HG02763 (cell line): Measurements from ENCODE around the gene XRCC3.

ENCODE experiments used
- ATAC-seq: cut with Tn5 transposase; IDR thresholded peaks from one replicate; pipeline ENCODE4 v1.9.1; 2021; ENCODE audit warnings: mild to moderate bottlenecking, moderate library complexity; ENCODE audit not compliant: unreplicated experiment

Gene XRCC3

DNA sequence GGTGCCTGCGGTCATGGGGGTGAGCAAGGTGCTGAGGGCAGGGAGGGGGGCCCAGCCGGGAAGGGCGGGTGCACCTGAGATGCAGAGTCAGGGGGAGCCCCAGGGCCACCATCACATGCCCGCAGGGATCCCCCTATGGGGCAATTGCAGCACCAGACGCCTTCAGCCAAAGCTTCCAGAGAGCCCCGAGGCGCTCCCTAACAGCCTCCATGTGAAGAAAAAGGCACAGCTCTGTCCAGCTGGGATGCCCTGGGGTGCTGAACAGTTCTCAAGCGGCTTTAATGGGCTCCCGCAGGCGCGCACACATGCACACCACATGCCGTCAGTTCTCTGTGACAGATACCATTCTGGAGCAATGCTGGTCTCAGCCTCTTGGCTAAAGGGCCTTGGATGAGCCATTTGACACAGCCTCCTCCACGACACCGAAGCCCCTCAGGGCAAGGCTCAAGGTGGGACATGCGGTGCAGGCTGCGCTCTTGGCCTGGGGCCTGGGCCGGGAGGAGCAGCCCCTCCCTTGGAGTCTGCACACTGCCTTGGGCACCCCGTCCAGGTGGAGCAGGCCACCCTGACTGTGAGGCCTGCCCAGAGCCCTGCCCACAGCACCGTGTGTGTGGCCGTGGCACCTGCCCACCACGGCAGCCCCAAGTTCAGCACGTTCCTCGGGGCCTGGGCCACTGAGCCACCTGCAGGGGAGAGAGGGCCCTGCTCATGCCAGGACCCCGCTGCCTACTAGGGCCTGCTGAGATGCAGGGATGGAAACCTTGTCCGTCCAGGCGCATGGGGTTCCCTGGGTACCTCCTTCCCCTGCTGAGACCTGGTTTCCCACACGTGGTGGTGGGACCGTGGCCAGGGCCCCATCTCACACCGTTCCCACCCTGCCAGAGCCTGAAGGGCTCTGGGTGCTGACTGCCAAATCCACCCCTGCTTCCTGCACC is 7.7 kb downstream of the XRCC3 start:
- no peak for ATAC-seq

DNA sequence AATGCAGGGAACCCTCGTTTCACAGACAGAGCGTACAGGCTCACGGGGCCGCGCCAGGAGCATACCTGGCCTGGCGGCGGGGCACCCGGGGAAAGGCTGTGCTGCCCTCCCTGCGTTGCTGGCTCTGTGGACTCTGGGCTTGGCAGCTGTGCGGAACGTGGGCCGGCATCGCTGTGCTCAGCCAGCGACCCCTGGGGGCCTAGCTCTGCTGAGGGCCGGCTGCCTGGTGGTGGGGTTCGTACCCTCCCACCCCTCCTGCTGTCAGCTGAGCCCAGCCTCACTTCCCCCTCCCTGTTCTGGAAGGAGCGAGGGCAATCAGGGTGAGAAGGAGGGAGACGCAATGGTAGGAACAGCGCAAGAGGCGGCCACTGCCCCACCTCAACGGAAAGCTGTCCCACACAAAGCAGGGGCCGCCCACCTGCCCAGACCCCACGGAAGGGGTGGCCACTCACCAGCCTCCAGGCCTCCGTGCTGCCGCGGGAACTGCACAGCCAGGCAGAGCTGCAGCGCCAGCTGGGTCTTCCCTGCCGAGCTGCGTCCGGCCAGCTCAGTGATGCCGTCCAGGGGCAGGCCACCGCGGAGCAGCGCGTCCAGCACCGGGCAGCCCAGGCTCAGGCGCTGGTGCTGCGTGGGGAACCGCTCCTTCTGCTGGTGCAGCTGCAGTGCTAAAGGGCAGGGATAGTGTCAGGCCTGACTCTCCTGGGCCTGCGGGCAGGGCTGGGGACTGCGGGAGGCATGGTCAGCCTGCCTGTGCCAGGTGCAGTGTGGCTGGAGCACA is 8.5 kb downstream of the XRCC3 start:
- no peak for ATAC-seq

DNA sequence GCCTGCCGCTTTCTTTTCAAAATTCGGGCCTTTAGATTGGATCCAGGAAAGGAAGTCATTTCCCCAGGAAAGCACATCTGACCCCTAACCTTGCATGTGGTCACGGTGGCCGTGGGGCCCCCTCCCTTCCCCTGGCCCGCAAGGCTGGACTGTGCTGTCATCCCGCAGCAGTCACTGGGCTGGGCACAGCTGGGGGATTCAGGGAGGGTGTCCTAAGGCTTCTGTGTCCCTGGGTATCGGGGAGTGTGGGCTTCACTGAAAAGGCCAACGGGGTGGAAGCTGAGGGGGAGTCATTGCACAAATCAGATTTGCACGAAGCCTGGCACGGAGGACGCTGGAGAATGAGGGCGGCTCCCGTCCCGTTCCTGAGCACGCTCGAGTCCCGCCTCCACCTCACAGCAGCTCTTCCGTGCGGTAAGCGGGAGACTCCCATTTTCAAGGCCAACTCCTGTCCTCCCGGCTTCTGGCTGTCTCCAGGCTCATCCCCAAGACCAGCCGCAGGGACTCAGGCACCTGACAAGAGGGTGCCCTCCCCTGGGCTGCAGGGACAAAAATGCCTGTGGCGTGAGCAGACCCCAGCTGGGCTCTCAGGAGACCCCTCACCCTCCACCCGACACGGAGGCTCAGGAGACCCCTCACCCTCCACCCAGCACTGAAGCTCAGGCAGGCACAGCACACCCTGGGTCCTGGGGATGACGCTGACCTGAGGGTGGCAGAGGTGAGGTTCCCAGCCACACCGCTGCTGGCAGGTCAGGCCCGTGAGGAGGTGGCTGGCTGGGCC is 9.6 kb downstream of the XRCC3 start:
- ATAC-seq, result no peak

DNA sequence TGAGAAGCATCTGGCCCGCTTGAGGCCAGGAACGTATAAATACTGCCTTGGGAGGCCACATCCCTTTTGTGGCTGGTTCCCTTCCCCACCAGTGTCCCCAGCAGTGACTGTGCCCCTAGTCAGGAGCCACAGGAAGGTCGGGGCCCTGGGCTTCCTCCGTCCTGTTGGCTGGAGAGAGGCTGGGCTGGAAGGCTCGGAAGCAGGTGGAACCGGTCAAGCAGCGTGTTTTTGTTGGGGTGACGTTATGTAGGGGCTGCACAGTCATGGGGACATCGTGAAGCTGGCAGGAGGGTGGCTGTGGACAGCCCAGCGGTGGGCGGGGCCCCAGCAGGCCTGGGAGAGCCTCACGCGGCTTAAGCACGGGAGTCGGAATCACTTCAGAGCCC is 10.1 kb downstream of the XRCC3 start:
- ATAC-seq, result no peak

DNA sequence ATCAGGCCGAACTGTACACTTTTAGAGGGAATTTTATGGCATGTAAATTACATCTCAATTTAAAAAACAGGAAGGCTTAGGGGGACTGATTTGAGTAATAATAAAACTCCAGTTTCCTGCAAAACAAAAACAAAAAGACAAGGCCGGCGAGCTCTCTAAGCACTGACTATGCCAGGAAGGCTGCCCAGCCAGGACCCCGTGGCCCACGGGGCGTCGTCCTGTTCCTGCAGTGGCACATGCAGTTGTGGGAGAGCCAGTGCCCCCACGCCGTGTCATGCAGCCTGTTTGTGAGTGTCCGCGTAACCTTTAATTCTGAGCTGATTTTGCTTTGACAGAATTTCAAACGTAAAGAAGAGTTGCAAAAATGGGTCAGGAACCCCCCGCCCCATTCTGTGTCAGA is 10.5 kb downstream of the XRCC3 start:
- no peak for ATAC-seq

DNA sequence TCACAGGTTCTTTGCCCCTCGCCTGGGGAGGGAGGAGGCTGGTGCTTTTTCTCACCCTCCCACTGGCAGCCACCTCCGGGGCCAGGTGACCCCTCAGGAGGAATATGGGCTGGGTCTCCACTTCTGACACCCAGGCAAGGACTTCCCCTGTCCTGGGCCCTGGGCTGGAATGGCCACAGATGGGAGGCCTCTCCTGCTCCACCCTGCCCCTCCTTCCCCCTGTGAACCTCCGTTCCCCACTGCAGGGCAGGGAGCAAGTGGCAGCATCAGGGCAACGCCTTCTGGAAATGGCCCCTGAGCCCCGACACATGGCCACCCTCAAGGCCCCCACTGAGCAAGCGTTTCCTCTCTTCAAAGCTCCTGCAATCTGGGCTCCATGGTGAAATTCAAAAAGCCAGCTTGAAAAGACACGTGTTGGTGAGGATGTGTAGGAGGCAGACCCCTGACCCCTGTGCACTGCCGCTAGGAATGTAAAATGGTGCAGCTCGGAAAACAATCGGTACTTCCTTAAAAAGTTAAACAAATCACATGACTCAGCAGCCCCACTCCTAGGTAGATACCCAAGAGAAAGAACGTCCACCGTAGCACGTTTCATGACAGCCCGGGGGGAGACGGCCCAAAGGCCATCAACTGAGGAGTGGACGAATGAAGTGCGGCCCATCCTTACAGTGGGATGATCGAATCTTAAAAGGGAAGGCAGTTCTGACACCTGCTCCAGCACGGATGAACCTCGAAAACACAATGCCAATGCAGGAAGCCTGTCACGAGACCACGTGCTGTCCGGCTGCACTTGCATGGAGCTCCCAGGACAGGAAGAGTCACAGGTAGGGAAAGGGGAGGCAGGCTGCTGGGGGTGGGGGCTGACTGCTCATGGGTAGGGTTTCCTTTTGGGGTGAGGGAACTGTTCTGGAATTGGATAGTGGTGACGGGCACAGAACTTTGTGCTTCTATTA is 11.5 kb downstream of the XRCC3 start:
- no peak for ATAC-seq

DNA sequence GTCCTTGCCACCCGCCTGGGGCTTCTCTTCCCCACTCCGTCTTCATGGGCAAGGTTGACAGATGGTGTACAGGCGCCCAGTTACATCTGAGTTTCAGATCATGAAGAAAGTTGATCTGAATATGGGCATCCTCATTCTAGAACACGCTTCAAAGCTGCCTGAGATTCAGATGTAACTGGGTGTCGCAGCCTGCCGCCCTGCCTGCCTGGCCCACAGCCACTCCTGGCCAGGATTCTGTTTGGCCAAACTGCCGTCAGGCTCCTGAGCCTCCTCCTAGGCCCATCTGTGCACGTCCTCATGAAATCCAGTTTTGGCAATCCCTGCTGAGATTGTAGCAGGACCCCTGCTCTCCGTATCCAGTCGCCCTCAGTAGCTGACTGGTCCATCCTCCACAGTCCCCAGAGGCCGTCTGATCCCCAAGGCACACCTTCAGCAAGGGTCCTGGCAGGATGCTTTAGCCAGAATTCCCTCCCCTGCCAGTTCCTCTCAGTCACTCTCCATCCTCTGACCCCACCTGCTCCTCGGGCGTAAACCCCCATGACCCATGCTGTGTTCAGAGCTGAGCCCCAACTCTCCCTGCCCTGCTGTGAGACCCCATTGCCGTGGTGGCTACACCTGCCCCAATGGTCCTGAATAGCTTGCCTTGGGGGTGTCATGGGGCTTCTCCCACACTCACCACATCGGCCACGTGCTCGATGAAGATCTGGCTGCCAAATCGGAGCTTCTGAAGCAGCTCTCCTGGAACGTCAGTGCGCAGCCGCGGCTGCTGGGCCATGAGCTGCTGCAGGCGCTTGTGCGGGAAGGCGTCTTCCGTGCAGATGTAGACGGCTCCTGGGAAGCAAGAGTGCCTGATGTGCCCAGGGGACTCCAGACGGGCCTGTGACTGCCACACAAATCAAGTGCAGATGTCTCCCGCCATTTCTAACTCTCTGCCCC is 12.5 kb downstream of the XRCC3 start:
- ATAC-seq, result no peak

DNA sequence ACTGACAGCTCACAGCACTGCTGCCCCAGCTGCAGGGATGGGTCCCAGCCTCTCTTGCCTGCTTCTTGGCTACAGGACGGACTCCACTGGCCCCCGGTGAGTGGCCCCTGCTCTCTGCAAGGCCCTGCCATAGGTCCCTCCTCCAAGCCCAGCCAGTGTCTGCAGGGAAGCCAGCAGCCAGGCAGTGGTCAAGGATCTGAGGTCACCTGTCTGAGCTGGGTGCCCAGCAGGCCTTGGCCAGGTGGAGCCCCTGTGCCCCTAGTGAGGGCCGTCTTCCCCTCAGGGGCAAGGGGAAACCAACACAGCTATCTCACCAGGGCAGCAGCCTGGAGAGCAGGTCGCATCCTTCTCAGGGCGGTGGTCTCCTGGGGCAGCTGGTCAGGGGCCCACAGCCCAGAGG is 13.2 kb downstream of the XRCC3 start:
- no peak for ATAC-seq

DNA sequence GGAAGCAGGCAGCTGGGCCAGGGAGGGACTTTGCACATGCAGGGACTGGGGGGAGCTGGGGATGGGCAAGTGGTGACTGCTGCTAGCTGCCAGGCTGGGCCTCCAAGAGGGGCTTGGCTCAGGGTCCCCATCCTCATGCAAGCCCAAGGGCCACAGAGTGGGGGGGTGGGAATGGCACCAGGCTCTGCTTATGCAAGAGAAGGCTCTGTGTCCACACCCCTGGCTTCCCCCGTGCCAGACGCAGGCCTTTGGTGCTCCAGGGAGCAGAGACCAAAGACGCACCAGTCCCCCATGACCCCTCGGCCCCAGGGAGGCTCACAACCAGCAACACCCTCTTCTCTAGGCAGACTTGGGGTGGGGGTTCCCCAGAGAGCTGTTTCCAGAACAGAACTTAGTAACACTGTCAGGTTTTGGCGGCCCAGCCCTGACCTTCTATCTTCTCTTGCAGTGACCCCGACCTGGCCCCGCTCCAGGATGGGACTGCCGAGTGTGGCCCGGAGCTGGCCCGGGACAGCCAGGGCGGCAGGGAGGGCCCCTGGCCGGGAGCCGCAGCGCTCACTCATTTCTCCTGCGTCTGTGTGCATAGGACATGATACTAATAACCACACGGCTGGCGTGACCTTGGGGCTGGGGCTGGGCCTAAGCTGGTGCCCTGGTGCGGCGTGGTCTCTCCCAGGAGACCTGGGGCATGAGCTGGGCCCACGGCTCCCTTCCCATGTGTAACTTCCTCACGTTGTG is 14.3 kb downstream of the XRCC3 start:
- ATAC-seq, result no peak

DNA sequence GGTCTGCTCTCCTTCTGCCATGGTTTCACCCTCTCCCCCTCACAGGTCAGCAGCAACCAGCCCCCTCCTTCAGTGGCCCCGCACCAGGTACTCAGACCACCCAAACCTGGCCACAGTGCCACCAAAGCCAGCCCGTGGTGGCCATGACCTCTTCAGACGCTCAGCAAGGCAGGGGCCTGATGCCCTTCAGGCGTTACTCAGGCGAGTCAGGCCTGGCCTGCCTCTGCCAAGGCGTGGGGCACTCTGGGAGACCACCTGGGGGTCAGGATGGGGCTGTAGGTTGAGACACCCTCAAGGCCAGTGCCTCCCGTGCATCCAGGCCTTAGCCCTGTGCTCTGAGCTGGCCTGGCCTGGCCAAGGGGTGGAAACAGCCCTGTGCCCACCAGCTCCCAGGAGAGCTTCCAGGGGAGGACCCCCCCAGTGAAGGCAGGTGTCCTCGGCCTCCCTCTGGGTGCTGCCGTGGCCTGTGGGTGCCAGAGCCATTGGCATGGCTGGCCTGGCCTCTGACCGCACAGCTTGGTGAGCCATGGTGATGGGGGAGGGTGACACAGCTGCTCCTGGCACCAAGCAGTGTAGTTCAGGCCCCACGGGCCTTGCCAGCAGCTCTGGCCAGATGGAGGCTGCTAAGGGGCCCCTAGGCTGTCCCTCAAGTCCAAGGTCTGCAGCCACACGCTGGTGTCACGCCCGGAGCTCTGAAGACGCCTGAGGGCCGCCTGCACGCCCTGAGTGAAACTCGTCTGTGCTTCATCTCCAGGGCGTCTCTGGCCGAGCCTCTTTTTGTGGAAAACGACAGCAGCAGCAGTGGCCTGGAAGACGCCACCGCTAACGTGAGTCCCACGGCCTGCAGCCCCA is 15.1 kb downstream of the XRCC3 start:
- no peak for ATAC-seq

DNA sequence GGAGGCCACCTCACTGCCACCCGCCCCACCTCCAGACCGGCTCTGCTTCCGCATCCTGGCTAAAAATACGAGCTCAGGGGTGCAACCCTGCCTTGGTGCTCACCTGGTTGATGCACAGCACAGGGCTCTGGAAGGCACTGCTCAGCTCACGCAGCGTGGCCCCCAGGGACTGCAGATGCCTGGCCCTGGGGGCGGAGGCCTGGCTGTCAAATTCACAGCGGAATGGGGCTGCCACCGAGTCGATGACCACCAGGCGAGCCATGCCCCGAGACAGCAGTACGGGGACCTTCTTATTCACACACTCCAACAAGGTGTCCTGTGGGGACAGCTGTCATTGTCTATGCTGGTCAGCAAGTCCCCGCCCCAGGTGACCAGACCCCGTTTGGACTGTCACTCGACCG is 16.0 kb downstream of the XRCC3 start:
- no peak for ATAC-seq

DNA sequence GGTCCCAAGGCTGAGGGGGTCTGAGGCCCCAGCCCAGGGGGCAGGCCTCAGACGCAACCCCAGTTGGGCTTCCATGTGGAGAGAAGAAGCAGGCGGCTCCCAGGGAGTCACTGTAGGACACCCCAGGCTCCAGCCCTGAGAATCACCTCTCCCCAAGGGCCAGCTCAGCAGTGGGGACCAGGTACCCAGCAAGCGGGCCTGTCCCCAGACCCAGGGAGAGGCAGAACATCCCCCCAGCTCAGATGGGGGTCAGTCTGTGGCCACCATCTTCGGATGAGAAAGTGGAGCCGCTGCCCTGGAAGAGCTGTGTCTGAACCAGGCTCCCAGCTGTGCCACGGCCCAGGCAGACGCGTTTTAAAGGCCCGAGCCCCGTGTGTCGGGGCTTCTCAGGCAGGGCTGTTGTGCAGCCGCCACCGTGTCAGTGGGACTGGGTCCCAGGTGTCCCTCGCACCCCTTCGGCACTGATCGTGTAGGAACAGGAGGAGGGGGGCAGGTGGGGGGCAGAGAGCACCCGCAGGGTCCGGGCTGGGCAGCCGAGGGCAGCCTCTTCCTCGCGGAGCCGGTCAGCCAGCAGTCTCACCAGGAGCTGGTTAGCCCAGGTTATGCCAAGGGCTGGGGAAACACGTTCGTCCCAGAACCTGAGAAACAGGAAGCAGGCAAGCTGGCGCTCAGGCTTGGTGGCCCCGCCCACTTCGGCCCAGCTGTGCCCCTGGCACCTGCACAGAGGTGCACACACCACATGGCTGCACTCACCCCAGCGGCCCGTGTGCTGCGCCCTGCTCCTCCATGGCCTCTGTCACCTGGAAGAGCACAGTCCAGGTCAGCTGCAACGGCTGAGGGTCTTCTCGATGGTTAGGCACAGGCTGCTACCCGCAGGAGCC is 16.6 kb downstream of the XRCC3 start:
- no peak for ATAC-seq

DNA sequence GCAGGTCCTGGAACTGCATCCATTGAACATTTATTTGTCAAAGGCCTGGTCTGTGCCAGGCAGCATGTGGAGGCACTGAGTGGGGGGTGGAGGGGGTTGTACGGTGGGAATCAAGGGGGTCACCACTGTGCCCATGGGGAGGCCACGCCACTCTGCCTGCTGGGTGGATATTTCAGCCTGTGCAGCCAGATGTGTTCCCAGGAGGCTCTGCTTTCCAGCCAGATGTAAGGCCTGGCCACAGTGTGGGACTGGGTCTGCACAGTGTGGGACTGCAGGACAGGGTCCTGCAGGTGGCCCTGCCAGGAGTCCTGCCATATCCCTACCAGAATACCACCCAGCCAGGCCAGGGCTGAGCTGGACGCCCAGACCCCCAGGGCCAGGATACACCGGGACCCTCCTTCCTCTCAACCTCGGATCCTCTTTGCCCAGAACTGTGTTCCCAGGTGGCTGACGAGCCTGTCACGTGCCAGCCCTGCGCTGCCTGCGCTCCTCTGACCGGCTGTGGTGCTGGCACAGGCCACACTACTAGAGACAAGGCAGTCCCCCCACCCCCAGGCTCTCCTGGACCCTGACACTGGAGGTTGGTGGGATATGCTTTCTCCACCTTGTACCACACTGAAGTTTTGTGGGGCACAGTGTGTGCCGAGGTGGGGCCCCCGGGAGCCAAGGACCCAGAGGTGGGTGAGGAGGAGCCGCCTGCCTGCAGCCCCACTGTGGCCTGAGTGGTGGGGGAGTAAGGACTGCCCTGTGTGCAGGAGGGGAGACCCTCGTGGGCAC is 17.5 kb downstream of the XRCC3 start:
- no peak for ATAC-seq

DNA sequence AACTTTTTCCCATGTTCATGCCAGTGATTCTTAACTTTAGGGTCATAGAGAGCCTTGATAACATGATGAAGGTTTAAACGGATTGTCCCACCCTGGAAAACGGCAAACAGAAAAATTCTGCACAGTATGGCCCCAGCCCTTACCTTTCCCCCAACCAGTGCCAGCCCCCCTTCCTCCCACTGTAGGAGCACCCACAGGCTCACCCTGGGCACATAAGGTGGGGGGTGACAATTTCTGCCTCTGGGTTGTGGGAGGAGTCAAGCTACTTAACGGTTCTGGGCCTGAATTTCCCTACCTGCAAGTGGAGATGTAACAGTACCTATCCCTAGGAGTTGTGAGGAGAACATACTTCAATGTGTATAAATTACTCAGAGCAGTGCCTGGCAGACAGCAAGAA is 18.0 kb downstream of the XRCC3 start:
- ATAC-seq, result no peak

DNA sequence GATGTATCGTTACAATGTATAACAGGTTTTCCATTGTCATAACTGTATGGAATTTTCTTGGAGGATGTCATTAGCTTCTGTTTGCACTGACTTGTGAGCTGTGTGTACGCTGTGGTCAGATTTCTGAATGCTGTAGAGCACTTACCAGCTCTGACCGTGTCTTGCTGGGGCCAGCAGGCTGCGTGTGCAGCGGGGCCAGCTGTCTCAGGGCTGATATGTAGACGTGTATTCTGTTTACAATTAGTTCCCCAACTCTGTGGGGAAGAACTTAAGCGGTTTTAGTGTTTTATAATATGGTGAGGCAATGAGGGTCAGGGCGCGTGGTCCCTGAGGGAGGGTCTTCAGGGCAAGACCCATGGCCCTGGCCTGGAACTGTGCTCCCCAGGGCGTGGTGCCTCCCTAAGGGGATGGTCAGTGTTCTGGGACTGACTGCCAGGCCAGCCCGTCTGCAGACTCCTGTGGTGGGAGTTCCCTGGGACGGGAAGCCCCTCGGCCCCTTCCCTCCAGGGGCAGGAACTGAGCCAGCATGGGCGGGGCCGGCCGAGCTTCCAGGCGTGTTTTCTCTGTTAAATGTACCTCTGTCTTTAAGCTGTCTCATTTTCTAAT is 18.7 kb downstream of the XRCC3 start:
- ATAC-seq, result no peak

DNA sequence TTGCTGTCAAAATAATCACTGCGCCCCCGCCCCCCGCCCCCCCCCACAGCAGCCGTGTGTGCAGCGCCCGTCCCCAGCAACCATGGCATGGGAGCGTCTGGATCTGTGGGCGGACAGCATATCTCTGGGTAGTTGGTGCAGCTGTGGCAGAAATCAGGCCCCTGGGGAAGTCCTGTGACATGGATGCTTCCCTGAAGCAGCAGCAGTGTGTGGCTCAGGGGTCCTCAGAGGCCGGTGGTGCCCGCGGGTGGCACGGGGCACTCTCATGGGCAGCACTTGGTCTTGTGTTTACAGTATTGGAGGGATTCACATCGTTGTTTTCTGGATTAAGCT is 19.2 kb downstream of the XRCC3 start:
- no peak for ATAC-seq
